Astrocyte (in vitro differentiated cells and primary cell): ENCODE results near the gene GPI. TPM values are rescaled to one million over a fixed set of nuclear protein-coding genes. Genes with fewer than 3 reads are reported as not detected.
"Not testable (repeated sequence)": the region's sequence is repeated elsewhere in the genome, so short reads cannot be mapped to it uniquely, and the experiment has no call there.

Experiments
- DNase-seq: peaks from one replicate; pipeline ENCODE4 v3.0.0-alpha.2; 2010; ENCODE audit warnings: low read depth
- FAIRE-seq: peaks from 2 replicates; lab custom pipeline; 2011; peaks lifted over from hg19 to GRCh38; lab: Jason Lieb, UNC
- H2AFZ ChIP-seq: 2 replicates; pipeline ENCODE4 v1.6.0; 2012; ENCODE audit warnings: low read depth, low read length, inconsistent platforms
- H3K27ac ChIP-seq: 2 replicates; pipeline ENCODE4 v1.5.1; 2011; ENCODE audit warnings: low read depth, low read length, inconsistent platforms
- H3K27me3 ChIP-seq: 2 replicates; pipeline ENCODE4 v1.6.0; 2011; ENCODE audit warnings: low read length, inconsistent platforms; ENCODE audit not compliant: insufficient read depth
- H3K36me3 ChIP-seq: 2 replicates; pipeline ENCODE4 v1.5.1; 2011; ENCODE audit warnings: low read length, inconsistent platforms; ENCODE audit not compliant: insufficient read depth
- H3K4me1 ChIP-seq: 2 replicates; pipeline ENCODE4 v1.5.1; 2011; ENCODE audit warnings: low read length, inconsistent platforms; ENCODE audit not compliant: insufficient read depth
- H3K4me2 ChIP-seq: 2 replicates; pipeline ENCODE4 v1.6.0; 2012; ENCODE audit warnings: low read length, inconsistent platforms
- H3K4me3 ChIP-seq: 2 replicates; pipeline ENCODE4 v1.5.1; 2011; ENCODE audit warnings: low read depth, mild to moderate bottlenecking, low read length, inconsistent platforms; ENCODE audit not compliant: insufficient read depth
- H3K79me2 ChIP-seq: 2 replicates; pipeline ENCODE4 v1.6.0; 2012; ENCODE audit warnings: mild to moderate bottlenecking, low read length, inconsistent platforms; ENCODE audit not compliant: insufficient read depth
- H3K9ac ChIP-seq: 2 replicates; pipeline ENCODE4 v1.6.0; 2012; ENCODE audit warnings: mild to moderate bottlenecking, low read length, inconsistent platforms
- H3K9me3 ChIP-seq: 2 replicates; pipeline ENCODE4 v1.5.1; 2012; ENCODE audit warnings: low read depth, mild to moderate bottlenecking, low read length, inconsistent platforms; ENCODE audit not compliant: insufficient read depth
- H4K20me1 ChIP-seq: 2 replicates; pipeline ENCODE4 v1.6.0; 2012; ENCODE audit warnings: low read length, inconsistent platforms; ENCODE audit not compliant: insufficient read depth
- H3K27ac Mint-ChIP-seq: one replicate; pipeline ENCODE4 v1.8.0; 2021; ENCODE audit warnings: mild to moderate bottlenecking, mixed read lengths; ENCODE audit not compliant: unreplicated experiment
- H3K27me3 Mint-ChIP-seq: one replicate; pipeline ENCODE4 v1.8.0; 2021; ENCODE audit warnings: low read depth, mixed read lengths; ENCODE audit not compliant: unreplicated experiment
- H3K36me3 Mint-ChIP-seq: one replicate; pipeline ENCODE4 v1.8.0; 2021; ENCODE audit warnings: low read depth, mixed read lengths; ENCODE audit not compliant: unreplicated experiment
- H3K4me1 Mint-ChIP-seq: one replicate; pipeline ENCODE4 v1.8.0; 2021; ENCODE audit warnings: low read depth, mixed read lengths; ENCODE audit not compliant: unreplicated experiment
- H3K4me3 Mint-ChIP-seq: one replicate; pipeline ENCODE4 v1.8.0; 2021; ENCODE audit warnings: mild to moderate bottlenecking, moderate library complexity, mixed read lengths; ENCODE audit not compliant: unreplicated experiment
- H3K9me3 Mint-ChIP-seq: one replicate; pipeline ENCODE4 v1.8.0; 2021; ENCODE audit warnings: mild to moderate bottlenecking, mixed read lengths; ENCODE audit not compliant: unreplicated experiment
- CTCF ChIP-seq: IDR thresholded peaks from 2 replicates; pipeline ENCODE4 v1.5.1; 2011; ENCODE audit warnings: low read depth, mild to moderate bottlenecking, inconsistent platforms, low read length, moderate library complexity; ENCODE audit not compliant: insufficient read depth
- EZH2 ChIP-seq: IDR thresholded peaks from 2 replicates; pipeline ENCODE4 v1.6.1; 2012; ENCODE audit warnings: mild to moderate bottlenecking, low read length, inconsistent platforms; ENCODE audit not compliant: insufficient read depth
- total RNA-seq: library from RNA; stranded (reverse); gene quantifications from 2 replicates; pipeline ENCODE4 v1.2.1, GENCODE V29; 2021

Gene GPI
- total RNA-seq, 1 donor from 2014 or later = 249 TPM

GRCh38 chr19:34331596-34331995 is 33.4 kb upstream of the GPI start:
- H3K4me1 Mint-ChIP-seq, H3K27ac ChIP-seq, H3K4me3 Mint-ChIP-seq, H3K79me2 ChIP-seq, H3K4me2 ChIP-seq, H3K9ac ChIP-seq, DNase-seq, H3K9me3 ChIP-seq, H3K27me3 Mint-ChIP-seq, FAIRE-seq, H3K4me1 ChIP-seq, H4K20me1 ChIP-seq, H3K4me3 ChIP-seq, H3K27me3 ChIP-seq, H3K27ac Mint-ChIP-seq, H2AFZ ChIP-seq, H3K9me3 Mint-ChIP-seq: not testable (repeated sequence)
- H3K36me3 Mint-ChIP-seq = peaks cover 19% of the 10 kb centered on the region
- H3K36me3 ChIP-seq = peaks cover 29% of the 10 kb centered on the region

- Mint-ChIP-seq H3K36me3 (peaks cover 21% of the 10 kb centered on the region), H3K4me1 (peaks cover 9% of the 10 kb centered on the region), H3K9me3 (peaks cover 2% of the 10 kb centered on the region), H3K4me3 (no peak overlapping the region), H3K27ac (no peak overlapping the region), H3K27me3 (no peaks in the 10 kb centered on the region)
- H3K9ac ChIP-seq = no peak overlapping the region
- TF ChIP-seq CTCF (no peak), EZH2 (no peak)
- H3K4me1 ChIP-seq = no peaks in the 10 kb centered on the region
- FAIRE-seq = no peak
- no peak for DNase-seq
- H3K79me2 ChIP-seq = no peaks in the 10 kb centered on the region
- peaks cover 2% of the 10 kb centered on the region for H4K20me1 ChIP-seq
- H2AFZ ChIP-seq = no peak overlapping the region
- no peak overlapping the region for H3K27ac ChIP-seq
- H3K36me3 ChIP-seq = peaks cover 29% of the 10 kb centered on the region
- H3K4me2 ChIP-seq = no peak overlapping the region
- H3K4me3 ChIP-seq = no peak overlapping the region
- H3K27me3 ChIP-seq = no peaks in the 10 kb centered on the region
- no peaks in the 10 kb centered on the region for H3K9me3 ChIP-seq
Measured at GRCh38 chr19:34332027-34332760, 32.8 kb upstream of the GPI start.

GRCh38 chr19:34335914-34336313 is 29.1 kb upstream of the GPI start:
- TF ChIP-seq EZH2 = no peak
- no peak for TF ChIP-seq CTCF
- no peaks in the 10 kb centered on the region for H3K9me3 ChIP-seq
- no peaks in the 10 kb centered on the region for H3K27me3 Mint-ChIP-seq
- peaks cover 15% of the 10 kb centered on the region for H3K36me3 Mint-ChIP-seq
- H2AFZ ChIP-seq = no peak overlapping the region
- FAIRE-seq (no peak), DNase-seq (no peak)
- no peaks in the 10 kb centered on the region for H3K9me3 Mint-ChIP-seq
- H3K4me3 Mint-ChIP-seq = no peak overlapping the region
- no peaks in the 10 kb centered on the region for H3K79me2 ChIP-seq
- no peak overlapping the region for H3K27ac Mint-ChIP-seq
- peaks cover 5% of the 10 kb centered on the region for H4K20me1 ChIP-seq
- no peak overlapping the region for H3K4me2 ChIP-seq
- H3K4me1 ChIP-seq = no peaks in the 10 kb centered on the region
- H3K4me1 Mint-ChIP-seq = peaks cover 5% of the 10 kb centered on the region
- no peak overlapping the region for H3K4me3 ChIP-seq
- H3K27ac ChIP-seq = no peak overlapping the region
- peaks cover 39% of the 10 kb centered on the region for H3K36me3 ChIP-seq
- no peak overlapping the region for H3K9ac ChIP-seq
- no peaks in the 10 kb centered on the region for H3K27me3 ChIP-seq
